ENCODE measurements around the gene SLC15A3. TPM values are rescaled to one million over a fixed set of nuclear protein-coding genes. Genes with fewer than 3 reads are reported as not detected.

SLC15A3 gene
- total RNA-seq, 1 experiment from 2014 or later, result 8.7 TPM

DNA sequence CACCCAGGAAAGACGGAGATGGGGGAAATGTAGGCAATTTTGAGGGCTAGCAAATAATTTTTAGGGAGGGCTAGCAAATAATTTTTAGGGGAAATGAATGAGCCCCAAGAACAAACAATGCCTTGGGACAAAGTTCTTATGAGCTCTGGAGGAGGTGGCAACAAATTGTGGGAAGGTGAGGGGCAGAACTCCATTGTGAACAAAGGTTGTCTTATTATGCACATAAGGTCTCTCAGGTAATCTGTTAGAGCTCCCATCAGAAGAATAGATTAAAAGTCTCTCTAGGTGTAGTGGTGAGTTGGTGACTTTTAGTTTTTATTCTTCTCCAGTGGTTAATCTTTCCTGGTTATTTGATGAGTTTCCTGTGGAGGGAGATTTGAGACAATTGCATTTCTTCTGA, 43.2 kb downstream of the SLC15A3 start:
- intact Hi-C loops (cut with micrococcal nuclease; ENCODE audit: unreplicated experiment) (no loop called here), in situ Hi-C loops (cut with HindIII; ENCODE audit: low pct_unique_long_range_greater_than_20kb, low sequenced_read_pairs) (no loop called here)
- TF ChIP-seq POLR2AphosphoS5 (IDR thresholded peaks at IDR 0.05; ENCODE audit: low read depth, low read length) (no peak), SIN3A (IDR thresholded peaks at IDR 0.05; ENCODE audit: borderline replicate concordance, insufficient read depth, low read depth, low read length) (no peak)
- Histone ChIP-seq H3K4me3 (ENCODE audit: low read depth in 2 of 2, low read length in 2 of 2) (no peak overlapping the region), H3K27ac (ENCODE audit: low read length) (no peak overlapping the region), H3K27me3 (ENCODE audit: control insufficient read depth, insufficient read depth, low read length) (0 out of 2 replicates have a peak, but pooled peaks cover 3% of the 10 kb centered on the region), H3K9me3 (ENCODE audit: control insufficient read depth, insufficient read depth, low read depth, low read length) (no peaks in the 10 kb centered on the region), H3K36me3 (ENCODE audit: control insufficient read depth, insufficient read depth, low read length) (peaks cover 3% of the 10 kb centered on the region), H3K4me1 (ENCODE audit: control insufficient read depth, insufficient read depth, low read length) (peaks cover 19% of the 10 kb centered on the region)
- no TSS peak for BruUV-seq (replicated peaks)
- ATAC-seq (no peak), DNase-seq (ENCODE audit: low read depth, low spot score) (no peak)
- POLR2A ChIA-PET, result interaction anchor here (0.5 kb wide), 1 partner anchor 36 kb away, joined by 3 read pairs; no protein-coding TSS in a partner anchor
- CTCF ChIA-PET, result no interaction called here

DNA sequence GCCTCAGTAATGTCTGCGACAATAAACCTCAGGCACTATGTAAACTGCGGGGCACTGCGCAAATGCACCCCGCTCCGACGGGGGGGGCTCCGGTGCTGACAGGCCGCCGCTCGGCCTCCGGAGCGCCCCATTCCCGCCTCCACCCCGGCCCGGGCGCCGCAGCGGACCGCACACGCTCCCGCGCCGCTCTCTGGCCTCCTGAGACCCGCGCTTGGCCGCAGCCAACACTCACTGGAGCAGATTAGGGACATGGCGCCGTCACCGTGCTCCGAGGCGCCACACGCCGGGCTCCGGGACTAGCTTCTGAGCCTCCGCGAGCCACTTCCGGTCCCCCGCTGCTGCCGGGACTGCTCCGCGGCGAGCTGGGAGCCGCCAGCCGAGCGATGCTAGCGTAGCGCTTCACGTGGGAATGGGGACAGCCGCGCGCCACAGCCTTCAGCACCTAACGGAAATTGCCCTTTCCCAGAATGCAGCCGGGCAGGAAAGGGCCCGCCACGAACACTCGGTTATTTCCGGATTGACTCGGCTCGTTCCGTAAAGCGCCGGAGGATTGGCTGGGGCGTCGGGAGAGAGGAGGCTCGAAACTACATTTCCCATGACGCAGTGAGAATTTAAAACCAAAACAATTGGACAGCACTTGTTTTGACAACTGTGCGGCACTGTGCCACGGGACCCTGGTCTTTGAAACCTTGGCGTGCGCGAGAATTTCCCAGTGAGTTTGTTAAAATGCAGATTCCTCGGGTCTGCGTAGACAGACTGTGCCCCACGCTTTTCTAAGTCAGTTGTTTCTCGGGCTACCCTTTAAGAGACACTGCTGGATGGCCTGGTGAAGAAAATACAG, 45.6 kb downstream of the SLC15A3 start, which contains the start of gene PRPF19:
Gene PRPF19, minus strand, starts transcription at position 454 of the 841 bp plus-strand sequence. Its CDS starts 203 bp downstream, at position 251.
- Histone ChIP-seq H3K27ac (ENCODE audit: low read length) (peak within 1 kb of the TSS; percentile 93), H3K27me3 (ENCODE audit: control insufficient read depth, insufficient read depth, low read length) (0 out of 2 replicates have a peak, but pooled peaks cover 3% of the 10 kb centered on the region), H3K4me3 (ENCODE audit: low read depth in 2 of 2, low read length in 2 of 2) (peak within 1 kb of the TSS; percentile 87 to 98), H3K9me3 (ENCODE audit: control insufficient read depth, insufficient read depth, low read depth, low read length) (no peaks in the 10 kb centered on the region), H3K4me1 (ENCODE audit: control insufficient read depth, insufficient read depth, low read length) (peaks cover 14% of the 10 kb centered on the region), H3K36me3 (ENCODE audit: control insufficient read depth, insufficient read depth, low read length) (peaks cover 14% of the 10 kb centered on the region)
- in situ Hi-C loops (cut with HindIII; ENCODE audit: low pct_unique_long_range_greater_than_20kb, low sequenced_read_pairs), result no loop called here
- TF ChIP-seq SIN3A (IDR thresholded peaks at IDR 0.05; ENCODE audit: borderline replicate concordance, insufficient read depth, low read depth, low read length) (peak; percentile 84; the same call in 1 of the 2 replicates), TCF7L2 (IDR thresholded peaks at IDR 0.05; ENCODE audit: low read depth, low read length) (no peak), POLR2AphosphoS5 (IDR thresholded peaks at IDR 0.05; ENCODE audit: low read depth, low read length) (peak; percentile 93)
- TF ChIP-seq, protein P1, sequence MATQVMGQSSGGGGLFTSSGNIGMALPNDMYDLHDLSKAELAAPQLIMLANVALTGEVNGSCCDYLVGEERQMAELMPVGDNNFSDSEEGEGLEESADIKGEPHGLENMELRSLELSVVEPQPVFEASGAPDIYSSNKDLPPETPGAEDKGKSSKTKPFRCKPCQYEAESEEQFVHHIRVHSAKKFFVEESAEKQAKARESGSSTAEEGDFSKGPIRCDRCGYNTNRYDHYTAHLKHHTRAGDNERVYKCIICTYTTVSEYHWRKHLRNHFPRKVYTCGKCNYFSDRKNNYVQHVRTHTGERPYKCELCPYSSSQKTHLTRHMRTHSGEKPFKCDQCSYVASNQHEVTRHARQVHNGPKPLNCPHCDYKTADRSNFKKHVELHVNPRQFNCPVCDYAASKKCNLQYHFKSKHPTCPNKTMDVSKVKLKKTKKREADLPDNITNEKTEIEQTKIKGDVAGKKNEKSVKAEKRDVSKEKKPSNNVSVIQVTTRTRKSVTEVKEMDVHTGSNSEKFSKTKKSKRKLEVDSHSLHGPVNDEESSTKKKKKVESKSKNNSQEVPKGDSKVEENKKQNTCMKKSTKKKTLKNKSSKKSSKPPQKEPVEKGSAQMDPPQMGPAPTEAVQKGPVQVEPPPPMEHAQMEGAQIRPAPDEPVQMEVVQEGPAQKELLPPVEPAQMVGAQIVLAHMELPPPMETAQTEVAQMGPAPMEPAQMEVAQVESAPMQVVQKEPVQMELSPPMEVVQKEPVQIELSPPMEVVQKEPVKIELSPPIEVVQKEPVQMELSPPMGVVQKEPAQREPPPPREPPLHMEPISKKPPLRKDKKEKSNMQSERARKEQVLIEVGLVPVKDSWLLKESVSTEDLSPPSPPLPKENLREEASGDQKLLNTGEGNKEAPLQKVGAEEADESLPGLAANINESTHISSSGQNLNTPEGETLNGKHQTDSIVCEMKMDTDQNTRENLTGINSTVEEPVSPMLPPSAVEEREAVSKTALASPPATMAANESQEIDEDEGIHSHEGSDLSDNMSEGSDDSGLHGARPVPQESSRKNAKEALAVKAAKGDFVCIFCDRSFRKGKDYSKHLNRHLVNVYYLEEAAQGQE (IDR thresholded peaks at IDR 0.05; ENCODE audit: insufficient read depth in 1 of 2, low read depth in 2 of 2, low read length in 1 of 2), result no peak; a peak in 1 of 4 replicates
- TF ChIP-seq, protein P2, sequence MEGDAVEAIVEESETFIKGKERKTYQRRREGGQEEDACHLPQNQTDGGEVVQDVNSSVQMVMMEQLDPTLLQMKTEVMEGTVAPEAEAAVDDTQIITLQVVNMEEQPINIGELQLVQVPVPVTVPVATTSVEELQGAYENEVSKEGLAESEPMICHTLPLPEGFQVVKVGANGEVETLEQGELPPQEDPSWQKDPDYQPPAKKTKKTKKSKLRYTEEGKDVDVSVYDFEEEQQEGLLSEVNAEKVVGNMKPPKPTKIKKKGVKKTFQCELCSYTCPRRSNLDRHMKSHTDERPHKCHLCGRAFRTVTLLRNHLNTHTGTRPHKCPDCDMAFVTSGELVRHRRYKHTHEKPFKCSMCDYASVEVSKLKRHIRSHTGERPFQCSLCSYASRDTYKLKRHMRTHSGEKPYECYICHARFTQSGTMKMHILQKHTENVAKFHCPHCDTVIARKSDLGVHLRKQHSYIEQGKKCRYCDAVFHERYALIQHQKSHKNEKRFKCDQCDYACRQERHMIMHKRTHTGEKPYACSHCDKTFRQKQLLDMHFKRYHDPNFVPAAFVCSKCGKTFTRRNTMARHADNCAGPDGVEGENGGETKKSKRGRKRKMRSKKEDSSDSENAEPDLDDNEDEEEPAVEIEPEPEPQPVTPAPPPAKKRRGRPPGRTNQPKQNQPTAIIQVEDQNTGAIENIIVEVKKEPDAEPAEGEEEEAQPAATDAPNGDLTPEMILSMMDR (IDR thresholded peaks at IDR 0.05), result no peak
- no TSS peak for BruUV-seq (replicated peaks)
- ChIA-PET POLR2A (no interaction called here), CTCF (no interaction called here)
- intact Hi-C loops (cut with micrococcal nuclease; ENCODE audit: unreplicated experiment), result no loop called here
- peak; percentile 82 for DNase-seq (ENCODE audit: low read depth, low spot score)
- ATAC-seq, result peak; percentile 99

All from Panc1 (cell line).